ENCODE data around the gene GALNT1. TPM values are rescaled to one million over a fixed set of nuclear protein-coding genes. Genes with fewer than 3 reads are reported as not detected.

The GALNT1 gene
- total RNA-seq, 2 donors from 2014 or later = 29.6 to 35.2 TPM

GRCh38 chr18:35714539-35714938, 133.0 kb downstream of the GALNT1 start:
- Histone ChIP-seq H3K27ac (no peak overlapping the region), H3K27me3 (no peaks in the 10 kb centered on the region), H3K9me3 (peaks cover 0 to 12% of the 10 kb centered on the region in 2 donors), H3K4me3 (no peak overlapping the region), H3K4me1 (no peaks in the 10 kb centered on the region), H3K36me3 (peaks cover 12% of the 10 kb centered on the region)
- DNase-seq (ENCODE audit: low spot score) = no peak
- TF ChIP-seq, protein P1, sequence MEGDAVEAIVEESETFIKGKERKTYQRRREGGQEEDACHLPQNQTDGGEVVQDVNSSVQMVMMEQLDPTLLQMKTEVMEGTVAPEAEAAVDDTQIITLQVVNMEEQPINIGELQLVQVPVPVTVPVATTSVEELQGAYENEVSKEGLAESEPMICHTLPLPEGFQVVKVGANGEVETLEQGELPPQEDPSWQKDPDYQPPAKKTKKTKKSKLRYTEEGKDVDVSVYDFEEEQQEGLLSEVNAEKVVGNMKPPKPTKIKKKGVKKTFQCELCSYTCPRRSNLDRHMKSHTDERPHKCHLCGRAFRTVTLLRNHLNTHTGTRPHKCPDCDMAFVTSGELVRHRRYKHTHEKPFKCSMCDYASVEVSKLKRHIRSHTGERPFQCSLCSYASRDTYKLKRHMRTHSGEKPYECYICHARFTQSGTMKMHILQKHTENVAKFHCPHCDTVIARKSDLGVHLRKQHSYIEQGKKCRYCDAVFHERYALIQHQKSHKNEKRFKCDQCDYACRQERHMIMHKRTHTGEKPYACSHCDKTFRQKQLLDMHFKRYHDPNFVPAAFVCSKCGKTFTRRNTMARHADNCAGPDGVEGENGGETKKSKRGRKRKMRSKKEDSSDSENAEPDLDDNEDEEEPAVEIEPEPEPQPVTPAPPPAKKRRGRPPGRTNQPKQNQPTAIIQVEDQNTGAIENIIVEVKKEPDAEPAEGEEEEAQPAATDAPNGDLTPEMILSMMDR (IDR thresholded peaks at IDR 0.05) = no peak

- DNase-seq (ENCODE audit: low spot score) = no peak
- Histone ChIP-seq H3K27me3 (no peaks in the 10 kb centered on the region), H3K4me1 (no peaks in the 10 kb centered on the region), H3K27ac (no peak overlapping the region), H3K36me3 (peaks cover 6% of the 10 kb centered on the region), H3K9me3 (peaks cover 0 to 12% of the 10 kb centered on the region in 2 donors), H3K4me3 (no peak overlapping the region)
- TF ChIP-seq, protein P1 (IDR thresholded peaks at IDR 0.05) = no peak
Measured at GRCh38 chr18:35715139-35715538, 133.6 kb downstream of the GALNT1 start.

- Histone ChIP-seq H3K4me3 (no peak overlapping the region), H3K4me1 (no peaks in the 10 kb centered on the region), H3K27ac (no peak overlapping the region), H3K36me3 (no peaks in the 10 kb centered on the region), H3K9me3 (peaks cover 0 to 12% of the 10 kb centered on the region in 2 donors), H3K27me3 (no peaks in the 10 kb centered on the region)
- DNase-seq (ENCODE audit: low spot score) = no peak
- TF ChIP-seq, protein P1 (IDR thresholded peaks at IDR 0.05) = no peak
Measured at GRCh38 chr18:35716169-35716831, 134.8 kb downstream of the GALNT1 start.

- no peak overlapping the region for H3K27ac ChIP-seq
- H3K9me3 ChIP-seq = peaks cover 0 to 12% of the 10 kb centered on the region in 2 donors
- no peak for DNase-seq (ENCODE audit: low spot score)
- H3K27me3 ChIP-seq = no peaks in the 10 kb centered on the region
- TF ChIP-seq, protein P1 (IDR thresholded peaks at IDR 0.05) = no peak
- H3K36me3 ChIP-seq = no peaks in the 10 kb centered on the region
- no peaks in the 10 kb centered on the region for H3K4me1 ChIP-seq
- H3K4me3 ChIP-seq = no peak overlapping the region
Measured at GRCh38 chr18:35717182-35717581, 135.6 kb downstream of the GALNT1 start.

DNA sequence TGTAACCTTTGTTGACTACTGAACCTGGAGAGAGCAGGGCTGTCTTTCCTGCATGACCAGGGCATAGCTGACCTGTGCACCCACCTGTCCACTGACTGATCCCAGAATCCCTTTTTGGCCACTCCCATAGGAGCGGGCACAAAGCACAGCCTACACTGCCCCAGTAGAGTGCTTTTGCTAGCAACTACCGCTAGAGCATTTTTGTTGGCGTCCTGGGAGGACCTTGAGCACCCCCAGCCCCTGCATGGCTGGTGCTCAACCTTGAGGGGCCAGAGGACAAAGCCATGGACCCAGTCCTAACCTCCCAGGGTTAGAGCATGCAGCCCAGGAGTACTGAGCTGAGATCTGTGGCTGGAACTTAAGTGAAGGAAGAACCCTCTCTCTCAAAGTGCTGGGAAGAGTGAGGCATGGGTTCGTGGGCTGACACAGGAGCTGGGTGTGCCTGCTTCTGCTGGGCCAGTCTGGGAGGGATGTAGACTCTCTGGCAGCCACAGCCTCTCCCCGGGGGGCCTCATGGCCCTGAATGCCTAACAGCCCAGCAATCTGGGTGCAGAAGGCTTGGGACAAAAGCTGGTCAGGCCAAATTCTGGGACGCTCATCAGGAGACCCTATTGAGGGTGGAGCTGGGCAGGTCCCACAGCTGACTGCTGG, 140.0 kb downstream of the GALNT1 start:
- Histone ChIP-seq H3K27ac (no peak overlapping the region), H3K9me3 (peaks cover 0 to 12% of the 10 kb centered on the region in 2 donors), H3K4me1 (no peaks in the 10 kb centered on the region), H3K4me3 (no peak overlapping the region), H3K27me3 (no peaks in the 10 kb centered on the region), H3K36me3 (no peaks in the 10 kb centered on the region)
- TF ChIP-seq, protein P1 (IDR thresholded peaks at IDR 0.05) = no peak
- no peak for DNase-seq (ENCODE audit: low spot score)
